Right lobe of liver (tissue), 4 donors: ENCODE measurements around the gene ZNF276.

ENCODE experiments used
- POLR2A ChIP-seq: fragments of 450-650 bp; IDR thresholded peaks from one replicate; pipeline ENCODE4 v1.6.1; 2017; ENCODE audit warnings: antibody characterized with exemption, mild to moderate bottlenecking
- TF ChIP-seq, protein P1 (sequence below), 4 donors: fragments of 200-600 bp in 3 of 4; fragments of 450-650 bp in 1 of 4; IDR thresholded peaks; one replicate each; pipeline versions ENCODE4 v1.5.1 to v1.8.0; 2016 to 2022; ENCODE audit warnings: antibody characterized with exemption in 4 of 4, mild to moderate bottlenecking in 2 of 4
- donor health status: DM: no; HTN: no; CAD: no.
- donor health status: DM: no; HTN: no; CAD: no.
- donor health status: DM: no; HTN: yes; CAD: no.

DNA sequence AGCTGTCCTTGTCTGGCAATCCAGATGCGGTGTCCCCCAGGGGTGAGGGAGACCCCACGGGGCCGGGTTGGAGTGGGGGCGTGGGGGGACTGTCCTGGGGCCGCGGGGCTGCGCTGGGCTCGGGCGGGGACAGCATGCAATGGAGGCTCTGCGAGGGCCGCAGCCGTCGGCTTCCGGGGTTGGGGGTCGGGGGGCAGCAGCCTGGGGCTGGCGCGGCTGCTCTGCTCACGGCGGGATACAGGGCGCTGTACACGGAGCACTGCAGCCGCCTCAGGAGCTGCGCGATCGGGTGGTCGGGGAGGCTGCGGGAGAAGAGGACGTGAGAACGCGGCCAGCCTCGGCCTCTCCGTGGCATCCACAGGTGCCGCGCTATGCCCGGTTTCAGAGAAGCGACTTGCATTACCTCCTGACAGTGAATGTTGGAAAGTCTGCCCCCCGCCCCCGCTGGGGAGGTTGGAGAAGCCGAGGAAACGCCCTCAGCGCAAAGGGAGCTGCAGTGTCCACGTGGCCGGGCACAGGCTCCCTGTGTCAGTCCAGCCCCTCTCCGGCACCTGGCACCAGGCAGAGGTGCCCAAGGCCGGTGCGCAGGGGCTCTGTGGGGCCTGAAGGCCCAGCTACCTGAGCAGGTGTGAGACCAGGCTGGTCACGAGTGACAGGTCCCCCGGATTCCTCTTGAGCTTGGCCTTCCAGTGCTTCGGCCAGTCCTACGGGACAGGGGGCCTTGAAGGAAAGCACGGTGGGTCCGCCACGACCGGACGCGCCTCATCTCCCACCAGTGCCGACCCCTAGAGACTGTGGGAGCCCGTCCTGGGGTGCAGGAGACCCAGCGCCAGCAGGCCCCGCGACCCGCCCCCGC lies 10.4 kb upstream of the ZNF276 start:
- TF ChIP-seq, protein P1, sequence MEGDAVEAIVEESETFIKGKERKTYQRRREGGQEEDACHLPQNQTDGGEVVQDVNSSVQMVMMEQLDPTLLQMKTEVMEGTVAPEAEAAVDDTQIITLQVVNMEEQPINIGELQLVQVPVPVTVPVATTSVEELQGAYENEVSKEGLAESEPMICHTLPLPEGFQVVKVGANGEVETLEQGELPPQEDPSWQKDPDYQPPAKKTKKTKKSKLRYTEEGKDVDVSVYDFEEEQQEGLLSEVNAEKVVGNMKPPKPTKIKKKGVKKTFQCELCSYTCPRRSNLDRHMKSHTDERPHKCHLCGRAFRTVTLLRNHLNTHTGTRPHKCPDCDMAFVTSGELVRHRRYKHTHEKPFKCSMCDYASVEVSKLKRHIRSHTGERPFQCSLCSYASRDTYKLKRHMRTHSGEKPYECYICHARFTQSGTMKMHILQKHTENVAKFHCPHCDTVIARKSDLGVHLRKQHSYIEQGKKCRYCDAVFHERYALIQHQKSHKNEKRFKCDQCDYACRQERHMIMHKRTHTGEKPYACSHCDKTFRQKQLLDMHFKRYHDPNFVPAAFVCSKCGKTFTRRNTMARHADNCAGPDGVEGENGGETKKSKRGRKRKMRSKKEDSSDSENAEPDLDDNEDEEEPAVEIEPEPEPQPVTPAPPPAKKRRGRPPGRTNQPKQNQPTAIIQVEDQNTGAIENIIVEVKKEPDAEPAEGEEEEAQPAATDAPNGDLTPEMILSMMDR (IDR thresholded peaks at IDR 0.05): no peak
- no peak for TF ChIP-seq POLR2A
